Measurements from ENCODE around the gene IGDCC3. TPM values are rescaled to one million over a fixed set of nuclear protein-coding genes. Genes with fewer than 3 reads are reported as not detected.

Gene IGDCC3
- total and polyA plus RNA-seq, 10 of the 15 experiments (the other 5 are each of a cell fraction or from before 2014, with no cell fraction given), result 0.10 to 0.20 (median 0.15) TPM; not detected in 7

DNA sequence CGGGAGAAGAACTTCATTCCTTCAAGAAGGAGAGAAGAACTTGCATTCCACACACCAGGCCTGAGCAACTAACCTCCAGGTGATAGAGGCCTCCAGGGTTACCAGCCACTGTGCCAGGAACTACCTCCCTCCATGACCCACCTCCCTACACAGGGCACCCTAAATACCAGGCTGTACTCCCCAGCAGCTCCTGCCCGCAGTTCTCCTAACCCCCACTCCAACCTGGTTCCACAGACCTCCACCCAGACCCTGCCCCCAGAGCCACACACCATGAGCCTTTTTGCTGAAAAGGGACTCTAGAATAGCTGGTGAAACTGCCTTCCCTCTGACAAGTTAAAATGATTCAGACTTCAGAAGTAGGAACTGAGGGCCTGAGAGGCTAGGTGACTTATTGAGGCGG is 8.2 kb downstream of the IGDCC3 start (continued):
- TF ChIP-seq, protein P1, sequence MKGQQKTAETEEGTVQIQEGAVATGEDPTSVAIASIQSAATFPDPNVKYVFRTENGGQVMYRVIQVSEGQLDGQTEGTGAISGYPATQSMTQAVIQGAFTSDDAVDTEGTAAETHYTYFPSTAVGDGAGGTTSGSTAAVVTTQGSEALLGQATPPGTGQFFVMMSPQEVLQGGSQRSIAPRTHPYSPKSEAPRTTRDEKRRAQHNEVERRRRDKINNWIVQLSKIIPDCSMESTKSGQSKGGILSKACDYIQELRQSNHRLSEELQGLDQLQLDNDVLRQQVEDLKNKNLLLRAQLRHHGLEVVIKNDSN (IDR thresholded peaks at IDR 0.05; ENCODE audit: borderline replicate concordance, extremely low read length, insufficient read depth, low read depth, low read length), result no peak
- TF ChIP-seq, protein P2, sequence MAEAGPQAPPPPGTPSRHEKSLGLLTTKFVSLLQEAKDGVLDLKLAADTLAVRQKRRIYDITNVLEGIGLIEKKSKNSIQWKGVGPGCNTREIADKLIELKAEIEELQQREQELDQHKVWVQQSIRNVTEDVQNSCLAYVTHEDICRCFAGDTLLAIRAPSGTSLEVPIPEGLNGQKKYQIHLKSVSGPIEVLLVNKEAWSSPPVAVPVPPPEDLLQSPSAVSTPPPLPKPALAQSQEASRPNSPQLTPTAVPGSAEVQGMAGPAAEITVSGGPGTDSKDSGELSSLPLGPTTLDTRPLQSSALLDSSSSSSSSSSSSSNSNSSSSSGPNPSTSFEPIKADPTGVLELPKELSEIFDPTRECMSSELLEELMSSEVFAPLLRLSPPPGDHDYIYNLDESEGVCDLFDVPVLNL (IDR thresholded peaks at IDR 0.05; ENCODE audit: low read depth, low read length), result no peak
- TF ChIP-seq SUZ12 (IDR thresholded peaks at IDR 0.05; ENCODE audit: unreplicated experiment) (no peak), ZZZ3 (IDR thresholded peaks at IDR 0.05; ENCODE audit: control insufficient read depth, insufficient read length, low read depth) (no peak)
- TF ChIP-seq, protein P3, sequence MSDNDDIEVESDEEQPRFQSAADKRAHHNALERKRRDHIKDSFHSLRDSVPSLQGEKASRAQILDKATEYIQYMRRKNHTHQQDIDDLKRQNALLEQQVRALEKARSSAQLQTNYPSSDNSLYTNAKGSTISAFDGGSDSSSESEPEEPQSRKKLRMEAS (IDR thresholded peaks at IDR 0.05; ENCODE audit: low read depth, low read length), result no peak
- TF ChIP-seq, protein P4, sequence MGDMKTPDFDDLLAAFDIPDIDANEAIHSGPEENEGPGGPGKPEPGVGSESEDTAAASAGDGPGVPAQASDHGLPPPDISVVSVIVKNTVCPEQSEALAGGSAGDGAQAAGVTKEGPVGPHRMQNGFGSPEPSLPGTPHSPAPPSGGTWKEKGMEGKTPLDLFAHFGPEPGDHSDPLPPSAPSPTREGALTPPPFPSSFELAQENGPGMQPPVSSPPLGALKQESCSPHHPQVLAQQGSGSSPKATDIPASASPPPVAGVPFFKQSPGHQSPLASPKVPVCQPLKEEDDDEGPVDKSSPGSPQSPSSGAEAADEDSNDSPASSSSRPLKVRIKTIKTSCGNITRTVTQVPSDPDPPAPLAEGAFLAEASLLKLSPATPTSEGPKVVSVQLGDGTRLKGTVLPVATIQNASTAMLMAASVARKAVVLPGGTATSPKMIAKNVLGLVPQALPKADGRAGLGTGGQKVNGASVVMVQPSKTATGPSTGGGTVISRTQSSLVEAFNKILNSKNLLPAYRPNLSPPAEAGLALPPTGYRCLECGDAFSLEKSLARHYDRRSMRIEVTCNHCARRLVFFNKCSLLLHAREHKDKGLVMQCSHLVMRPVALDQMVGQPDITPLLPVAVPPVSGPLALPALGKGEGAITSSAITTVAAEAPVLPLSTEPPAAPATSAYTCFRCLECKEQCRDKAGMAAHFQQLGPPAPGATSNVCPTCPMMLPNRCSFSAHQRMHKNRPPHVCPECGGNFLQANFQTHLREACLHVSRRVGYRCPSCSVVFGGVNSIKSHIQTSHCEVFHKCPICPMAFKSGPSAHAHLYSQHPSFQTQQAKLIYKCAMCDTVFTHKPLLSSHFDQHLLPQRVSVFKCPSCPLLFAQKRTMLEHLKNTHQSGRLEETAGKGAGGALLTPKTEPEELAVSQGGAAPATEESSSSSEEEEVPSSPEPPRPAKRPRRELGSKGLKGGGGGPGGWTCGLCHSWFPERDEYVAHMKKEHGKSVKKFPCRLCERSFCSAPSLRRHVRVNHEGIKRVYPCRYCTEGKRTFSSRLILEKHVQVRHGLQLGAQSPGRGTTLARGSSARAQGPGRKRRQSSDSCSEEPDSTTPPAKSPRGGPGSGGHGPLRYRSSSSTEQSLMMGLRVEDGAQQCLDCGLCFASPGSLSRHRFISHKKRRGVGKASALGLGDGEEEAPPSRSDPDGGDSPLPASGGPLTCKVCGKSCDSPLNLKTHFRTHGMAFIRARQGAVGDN (IDR thresholded peaks at IDR 0.05), result no peak
